Sigmoid colon (tissue), 7 donors: ENCODE results near the gene SOCS1. TPM values are rescaled to one million over a fixed set of nuclear protein-coding genes. Genes with fewer than 3 reads are reported as not detected.
A peak's percentile ranks its signal among the peaks of the same experiment; 100 is the strongest.

Experiments
- DNase-seq: peaks from one replicate; pipeline ENCODE4 v3.0.0-alpha.2; 2019
- H3K27ac ChIP-seq, 4 donors: fragments of 200-600 bp; sonication (generic); one replicate each; pipeline ENCODE4 v1.5.1; 2016 to 2019; ENCODE audit warnings: mild to moderate bottlenecking in 1 of 4
- H3K27me3 ChIP-seq, 3 donors: fragments of 200-600 bp; sonication (generic); one replicate each; pipeline ENCODE4 v1.5.1; 2019; ENCODE audit warnings: mild to moderate bottlenecking in 1 of 3
- H3K36me3 ChIP-seq, 4 donors: fragments of 200-600 bp; sonication (generic); one replicate each; pipeline ENCODE4 v1.5.1; 2016 to 2019
- H3K4me1 ChIP-seq, 4 donors: fragments of 200-600 bp; sonication (generic); one replicate each; pipeline ENCODE4 v1.5.1; 2017 to 2019
- H3K4me3 ChIP-seq, 4 donors: fragments of 200-600 bp; sonication (generic); one replicate each; pipeline ENCODE4 v1.5.1; 2017 to 2019; ENCODE audit warnings: mild to moderate bottlenecking in 2 of 4, moderate library complexity in 1 of 4
- H3K9me3 ChIP-seq, 4 donors: fragments of 200-600 bp in 3 of 4; sonication (generic) in 3 of 4; one replicate each; pipeline versions ENCODE4 v1.5.1 to v1.6.1; 2013 to 2019
- CTCF ChIP-seq, 4 experiments: fragments of 450-650 bp in 3 of 4; fragments of 200-600 bp in 1 of 4; IDR thresholded peaks; one replicate each; pipeline ENCODE4 v1.5.1; 2016 to 2019; ENCODE audit warnings: antibody characterized with exemption in 4 of 4, mild to moderate bottlenecking in 3 of 4, moderate library complexity in 2 of 4
- EP300 ChIP-seq, 4 donors: sonication (generic); formaldehyde crosslinking; IDR thresholded peaks; one replicate each; pipeline ENCODE4 v1.6.1; 2017; ENCODE audit warnings: antibody characterized with exemption in 4 of 4
- POLR2A ChIP-seq, 2 donors: fragments of 450-650 bp; IDR thresholded peaks; one replicate each; pipeline ENCODE4 v1.6.1; 2016; ENCODE audit warnings: antibody characterized with exemption in 2 of 2, mild to moderate bottlenecking in 2 of 2, moderate library complexity in 2 of 2
- POLR2AphosphoS5 ChIP-seq, 4 donors: sonication (generic); formaldehyde crosslinking; IDR thresholded peaks; one replicate each; pipeline ENCODE4 v1.6.1; 2017; ENCODE audit warnings: antibody characterized with exemption in 4 of 4
- WGBS, 2 donors: extraction: QIAGEN DNeasy Blood & Tissue Kit; methylation state at CpG; one replicate each; pipeline ENCODE4 v1.1.7; 2013; 5-methylcytosine and 5-hydroxymethylcytosine counted together
- intact Hi-C: fragments of 100-400 bp; cut with DNase I; formaldehyde crosslinking; loops from one replicate; pipeline ENCODE4 v1.15.1; 2023
- polyA plus RNA-seq, 3 donors: library from polyadenylated mRNA; stranded (reverse); fragments of 200-250 nt; gene quantifications; one replicate each; pipeline ENCODE4 v1.2.3, GENCODE V29; 2013
- total RNA-seq, 4 donors: library from RNA; depleted of rRNA; stranded (reverse); fragments of >200 nt; gene quantifications; one replicate each; pipeline ENCODE4 v1.1.0, GENCODE V29; 2016
- donor health status: healthy with polysubstance abuse.
- donor health status: Bipolar disorder and iron deficiency.
- donor health status: healthy.

Gene SOCS1
- total and polyA plus RNA-seq, 7 donors, result 0.66 to 26.4 (median 4.3) TPM; not detected in 1

- no peak for TF ChIP-seq POLR2A (IDR thresholded peaks at IDR 0.05)
- TF ChIP-seq POLR2AphosphoS5 (IDR thresholded peaks at IDR 0.05), result peak; percentile 59 to 87 (median 67)
- TF ChIP-seq CTCF (IDR thresholded peaks at IDR 0.05), result no peak
- TF ChIP-seq EP300 (IDR thresholded peaks at IDR 0.05), result peak in 2 of 4 donors; percentile 25 to 86
- Histone ChIP-seq H3K27ac (peak overlapping the region in 3 of 4 donors; percentile 44 to 76 (median 75)), H3K36me3 (no peaks in the 10 kb centered on the region), H3K4me1 (peaks cover 0 to 19% (median 15%) of the 10 kb centered on the region in 4 donors), H3K9me3 (no peaks in the 10 kb centered on the region), H3K4me3 (peak overlapping the region; percentile 3 to 28 (median 19)), H3K27me3 (no peaks in the 10 kb centered on the region)
- 32 to 36% methylated on average over 10 of the region's 10 CpGs for WGBS, 2 donors
- peak; percentile 75 for DNase-seq
- intact Hi-C loops, result no loop called here
Observed at GRCh38 chr16:11296706-11297491, 40.9 kb upstream of the SOCS1 start.

GRCh38 chr16:11296351-11296705 lies 40.3 kb upstream of the SOCS1 start:
- no peak overlapping the region for H3K4me3 ChIP-seq
- 90% methylated on average over 3 of the region's 3 CpGs for WGBS, 2 donors
- H3K27me3 ChIP-seq, result no peaks in the 10 kb centered on the region
- H3K9me3 ChIP-seq, result no peaks in the 10 kb centered on the region
- no peaks in the 10 kb centered on the region for H3K36me3 ChIP-seq
- TF ChIP-seq POLR2A (IDR thresholded peaks at IDR 0.05) (no peak), CTCF (IDR thresholded peaks at IDR 0.05) (no peak), POLR2AphosphoS5 (IDR thresholded peaks at IDR 0.05) (no peak), EP300 (IDR thresholded peaks at IDR 0.05) (no peak)
- DNase-seq, result no peak
- intact Hi-C loops, result no loop called here
- peak overlapping the region in 1 of 4 donors; percentile 76 for H3K27ac ChIP-seq
- H3K4me1 ChIP-seq, result peaks cover 0 to 19% (median 15%) of the 10 kb centered on the region in 4 donors

GRCh38 chr16:11295672-11296071 lies 39.7 kb upstream of the SOCS1 start:
- Histone ChIP-seq H3K27ac (no peak overlapping the region), H3K36me3 (no peaks in the 10 kb centered on the region), H3K27me3 (no peaks in the 10 kb centered on the region), H3K4me1 (peaks cover 0 to 19% (median 15%) of the 10 kb centered on the region in 4 donors), H3K4me3 (no peak overlapping the region), H3K9me3 (no peaks in the 10 kb centered on the region)
- TF ChIP-seq EP300 (IDR thresholded peaks at IDR 0.05) (no peak), POLR2A (IDR thresholded peaks at IDR 0.05) (no peak), CTCF (IDR thresholded peaks at IDR 0.05) (no peak)
- intact Hi-C loops, result no loop called here
- no peak for DNase-seq
- 92 to 93% methylated on average over 4 of the region's 4 CpGs for WGBS, 2 donors

GRCh38 chr16:11292076-11292748 lies 36.2 kb upstream of the SOCS1 start:
- Histone ChIP-seq H3K4me1 (peaks cover 0 to 8% (median 7%) of the 10 kb centered on the region in 4 donors), H3K27ac (no peak overlapping the region), H3K27me3 (no peaks in the 10 kb centered on the region), H3K9me3 (no peaks in the 10 kb centered on the region), H3K4me3 (no peak overlapping the region), H3K36me3 (no peaks in the 10 kb centered on the region)
- no peak for TF ChIP-seq POLR2AphosphoS5 (IDR thresholded peaks at IDR 0.05)
- TF ChIP-seq CTCF (IDR thresholded peaks at IDR 0.05), result no peak
- TF ChIP-seq POLR2A (IDR thresholded peaks at IDR 0.05), result no peak
- no peak for TF ChIP-seq EP300 (IDR thresholded peaks at IDR 0.05)
- DNase-seq, result no peak
- 89 to 90% methylated on average over 7 of the region's 7 CpGs for WGBS, 2 donors
- intact Hi-C loops, result no loop called here
